Measurements from ENCODE around the gene LYPD8. TPM values are rescaled to one million over a fixed set of nuclear protein-coding genes. Genes with fewer than 3 reads are reported as not detected.
A peak's percentile ranks its signal among the peaks of the same experiment; 100 is the strongest.

The LYPD8 gene
- total and polyA plus RNA-seq, 9 of the 15 experiments (the other 6 are each of a cell fraction or from before 2014, with no cell fraction given) = 0.50 to 2.1 (median 1.3) TPM

DNA sequence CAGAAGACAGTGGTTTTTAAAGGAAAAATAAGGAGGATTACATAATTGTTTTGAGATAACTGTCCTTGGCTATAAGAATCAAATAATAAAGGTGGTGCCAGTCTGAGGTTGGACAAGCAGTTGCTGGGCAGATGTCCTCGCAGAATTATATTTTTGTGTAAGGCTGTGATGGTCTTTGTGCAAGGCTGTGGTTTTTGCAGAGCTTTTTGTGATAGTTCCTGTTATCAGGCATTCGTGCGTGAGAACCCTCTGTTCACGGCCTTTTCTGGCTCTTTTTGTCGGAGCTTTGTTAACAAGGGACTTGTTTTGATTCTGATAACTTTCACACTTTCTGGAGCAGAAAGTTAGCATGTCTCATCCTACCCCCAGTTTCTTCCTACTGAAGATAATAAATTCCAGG, 36.8 kb upstream of the LYPD8 start (continued):
- TF ChIP-seq SP1 (CRISPR knock-in tag; IDR thresholded peaks at IDR 0.05) = no peak
- no peak for TF ChIP-seq ZKSCAN1 (IDR thresholded peaks at IDR 0.05; ENCODE audit: low read depth, low read length)
- no peak for TF ChIP-seq ZFP36 (IDR thresholded peaks at IDR 0.05; ENCODE audit: low read depth, low read length, partially characterized antibody)

DNA sequence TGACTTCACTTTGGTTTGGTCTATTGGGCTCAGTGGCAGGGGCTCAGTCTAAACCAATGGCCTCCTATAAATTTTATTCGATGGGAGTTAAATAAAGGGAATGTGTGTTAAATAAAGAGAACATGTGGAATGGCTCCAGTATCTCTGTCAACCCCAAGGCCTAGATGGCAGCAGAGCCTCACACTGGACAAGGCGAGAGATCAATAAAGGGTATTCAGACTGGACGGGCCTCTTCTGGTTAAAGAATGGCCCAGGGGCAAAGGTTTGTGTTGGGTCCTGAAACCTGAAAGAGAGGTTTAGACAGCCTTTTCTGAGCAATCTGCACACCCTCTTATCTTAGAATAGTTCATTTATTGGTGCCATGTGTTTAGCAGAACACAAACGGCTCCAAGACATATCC, 35.5 kb upstream of the LYPD8 start:
- ATAC-seq (peak; percentile 53; the same call in 2 of the 3 replicates), FAIRE-seq (no peak), DNase-seq (ENCODE audit: extremely low read depth in 1 of 4, low spot score in 3 of 4) (no peak)
- CTCF ChIA-PET (ENCODE audit: low intra/inter-chr PET ratio) = no interaction called here
- Histone ChIP-seq H3K9me1 (ENCODE audit: control insufficient read depth, insufficient read depth, low read length) (no peaks in the 10 kb centered on the region), H3K4me3 (no peak overlapping the region), H3K36me3 (ENCODE audit: control insufficient read depth, insufficient read depth, low read length) (no peaks in the 10 kb centered on the region), H3K27me3 (ENCODE audit: control insufficient read depth in 2 of 2, insufficient read depth in 2 of 2, low read length in 2 of 2) (no peaks in the 10 kb centered on the region; a peak in 1 of 5 replicates), H3K4me2 (ENCODE audit: insufficient read depth, low read length) (no peak overlapping the region), H3K9me3 (replicated peaks; ENCODE audit: control insufficient read depth, insufficient read depth, low read depth, low read length) (no peaks in the 10 kb centered on the region), H3K79me2 (ENCODE audit: control insufficient read depth, insufficient read depth, low read length) (no peaks in the 10 kb centered on the region), H3K27ac (ENCODE audit: extremely low read depth, low read depth, low read length) (no peak overlapping the region), H4K20me1 (replicated peaks; ENCODE audit: control insufficient read depth, insufficient read depth, low read length) (no peaks in the 10 kb centered on the region), H3K9ac (ENCODE audit: insufficient read depth in 1 of 2, low read depth in 2 of 2, low read length in 2 of 2) (no peak overlapping the region), H2AFZ (ENCODE audit: low read depth, low read length) (no peak overlapping the region), H3K4me1 (replicated peaks in 1 of 2; ENCODE audit: control insufficient read depth in 2 of 2, insufficient read depth in 2 of 2, low read length in 2 of 2) (no peaks in the 10 kb centered on the region)
- in situ Hi-C loops (cut with MboI) = no loop called here
- intact Hi-C loops (cut with micrococcal nuclease) = no loop called here
- 1% methylated on average over 4 of the region's 4 CpGs for WGBS (ENCODE audit: insufficient coverage, low coverage, missing lambda C conversion rate)
- BruUV-seq (replicated peaks) = no TSS peak
- POLR2A ChIA-PET = no interaction called here
- TF ChIP-seq, protein P1, sequence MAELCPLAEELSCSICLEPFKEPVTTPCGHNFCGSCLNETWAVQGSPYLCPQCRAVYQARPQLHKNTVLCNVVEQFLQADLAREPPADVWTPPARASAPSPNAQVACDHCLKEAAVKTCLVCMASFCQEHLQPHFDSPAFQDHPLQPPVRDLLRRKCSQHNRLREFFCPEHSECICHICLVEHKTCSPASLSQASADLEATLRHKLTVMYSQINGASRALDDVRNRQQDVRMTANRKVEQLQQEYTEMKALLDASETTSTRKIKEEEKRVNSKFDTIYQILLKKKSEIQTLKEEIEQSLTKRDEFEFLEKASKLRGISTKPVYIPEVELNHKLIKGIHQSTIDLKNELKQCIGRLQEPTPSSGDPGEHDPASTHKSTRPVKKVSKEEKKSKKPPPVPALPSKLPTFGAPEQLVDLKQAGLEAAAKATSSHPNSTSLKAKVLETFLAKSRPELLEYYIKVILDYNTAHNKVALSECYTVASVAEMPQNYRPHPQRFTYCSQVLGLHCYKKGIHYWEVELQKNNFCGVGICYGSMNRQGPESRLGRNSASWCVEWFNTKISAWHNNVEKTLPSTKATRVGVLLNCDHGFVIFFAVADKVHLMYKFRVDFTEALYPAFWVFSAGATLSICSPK (IDR thresholded peaks at IDR 0.05; ENCODE audit: borderline replicate concordance) = no peak
- TF ChIP-seq MEIS2 (IDR thresholded peaks at IDR 0.05; ENCODE audit: partially characterized antibody) (no peak), SAFB (IDR thresholded peaks at IDR 0.05; ENCODE audit: borderline replicate concordance, low read depth, low read length) (no peak), EWSR1 (IDR thresholded peaks at IDR 0.05; ENCODE audit: borderline replicate concordance, low read depth, partially characterized antibody) (no peak), RAD21 (CRISPR knock-in tag; conservative IDR thresholded peaks at IDR 0.05 in 1 of 2, IDR thresholded peaks at IDR 0.05 in 1 of 2) (peak in 1 of 2 experiments; percentile 32; a peak in 1 of 4 replicates)
- TF ChIP-seq, protein P2, sequence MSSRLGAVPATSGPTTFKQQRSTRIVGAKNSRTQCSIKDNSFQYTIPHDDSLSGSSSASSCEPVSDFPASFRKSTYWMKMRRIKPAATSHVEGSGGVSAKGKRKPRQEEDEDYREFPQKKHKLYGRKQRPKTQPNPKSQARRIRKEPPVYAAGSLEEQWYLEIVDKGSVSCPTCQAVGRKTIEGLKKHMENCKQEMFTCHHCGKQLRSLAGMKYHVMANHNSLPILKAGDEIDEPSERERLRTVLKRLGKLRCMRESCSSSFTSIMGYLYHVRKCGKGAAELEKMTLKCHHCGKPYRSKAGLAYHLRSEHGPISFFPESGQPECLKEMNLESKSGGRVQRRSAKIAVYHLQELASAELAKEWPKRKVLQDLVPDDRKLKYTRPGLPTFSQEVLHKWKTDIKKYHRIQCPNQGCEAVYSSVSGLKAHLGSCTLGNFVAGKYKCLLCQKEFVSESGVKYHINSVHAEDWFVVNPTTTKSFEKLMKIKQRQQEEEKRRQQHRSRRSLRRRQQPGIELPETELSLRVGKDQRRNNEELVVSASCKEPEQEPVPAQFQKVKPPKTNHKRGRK (tag; IDR thresholded peaks at IDR 0.05) = no peak
- TF ChIP-seq, protein P3, sequence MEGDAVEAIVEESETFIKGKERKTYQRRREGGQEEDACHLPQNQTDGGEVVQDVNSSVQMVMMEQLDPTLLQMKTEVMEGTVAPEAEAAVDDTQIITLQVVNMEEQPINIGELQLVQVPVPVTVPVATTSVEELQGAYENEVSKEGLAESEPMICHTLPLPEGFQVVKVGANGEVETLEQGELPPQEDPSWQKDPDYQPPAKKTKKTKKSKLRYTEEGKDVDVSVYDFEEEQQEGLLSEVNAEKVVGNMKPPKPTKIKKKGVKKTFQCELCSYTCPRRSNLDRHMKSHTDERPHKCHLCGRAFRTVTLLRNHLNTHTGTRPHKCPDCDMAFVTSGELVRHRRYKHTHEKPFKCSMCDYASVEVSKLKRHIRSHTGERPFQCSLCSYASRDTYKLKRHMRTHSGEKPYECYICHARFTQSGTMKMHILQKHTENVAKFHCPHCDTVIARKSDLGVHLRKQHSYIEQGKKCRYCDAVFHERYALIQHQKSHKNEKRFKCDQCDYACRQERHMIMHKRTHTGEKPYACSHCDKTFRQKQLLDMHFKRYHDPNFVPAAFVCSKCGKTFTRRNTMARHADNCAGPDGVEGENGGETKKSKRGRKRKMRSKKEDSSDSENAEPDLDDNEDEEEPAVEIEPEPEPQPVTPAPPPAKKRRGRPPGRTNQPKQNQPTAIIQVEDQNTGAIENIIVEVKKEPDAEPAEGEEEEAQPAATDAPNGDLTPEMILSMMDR (IDR thresholded peaks at IDR 0.05 in 2 of 3, conservative IDR thresholded peaks at IDR 0.05 in 1 of 3; ENCODE audit: insufficient read depth in 2 of 3, low read depth in 1 of 3, low read length in 3 of 3) = peak in 1 of 3 experiments; percentile 9; a peak in 1 of 6 replicates
- TF ChIP-seq, protein P4, sequence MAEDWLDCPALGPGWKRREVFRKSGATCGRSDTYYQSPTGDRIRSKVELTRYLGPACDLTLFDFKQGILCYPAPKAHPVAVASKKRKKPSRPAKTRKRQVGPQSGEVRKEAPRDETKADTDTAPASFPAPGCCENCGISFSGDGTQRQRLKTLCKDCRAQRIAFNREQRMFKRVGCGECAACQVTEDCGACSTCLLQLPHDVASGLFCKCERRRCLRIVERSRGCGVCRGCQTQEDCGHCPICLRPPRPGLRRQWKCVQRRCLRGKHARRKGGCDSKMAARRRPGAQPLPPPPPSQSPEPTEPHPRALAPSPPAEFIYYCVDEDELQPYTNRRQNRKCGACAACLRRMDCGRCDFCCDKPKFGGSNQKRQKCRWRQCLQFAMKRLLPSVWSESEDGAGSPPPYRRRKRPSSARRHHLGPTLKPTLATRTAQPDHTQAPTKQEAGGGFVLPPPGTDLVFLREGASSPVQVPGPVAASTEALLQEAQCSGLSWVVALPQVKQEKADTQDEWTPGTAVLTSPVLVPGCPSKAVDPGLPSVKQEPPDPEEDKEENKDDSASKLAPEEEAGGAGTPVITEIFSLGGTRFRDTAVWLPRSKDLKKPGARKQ (CRISPR knock-in tag; IDR thresholded peaks at IDR 0.05) = no peak

All from K562 (cell line).